SH-SY5Y (cell line): Measurements from ENCODE around the gene RTP2.

Source experiments
- GATA2 ChIP-seq: IDR thresholded peaks from 2 replicates; pipeline ENCODE4 v1.6.1; 2011; ENCODE audit warnings: mild to moderate bottlenecking, low read depth, low read length
- GATA3 ChIP-seq: IDR thresholded peaks from 2 replicates; pipeline ENCODE4 v1.6.1; 2011; ENCODE audit warnings: low read depth, mild to moderate bottlenecking, low read length, moderate library complexity

DNA sequence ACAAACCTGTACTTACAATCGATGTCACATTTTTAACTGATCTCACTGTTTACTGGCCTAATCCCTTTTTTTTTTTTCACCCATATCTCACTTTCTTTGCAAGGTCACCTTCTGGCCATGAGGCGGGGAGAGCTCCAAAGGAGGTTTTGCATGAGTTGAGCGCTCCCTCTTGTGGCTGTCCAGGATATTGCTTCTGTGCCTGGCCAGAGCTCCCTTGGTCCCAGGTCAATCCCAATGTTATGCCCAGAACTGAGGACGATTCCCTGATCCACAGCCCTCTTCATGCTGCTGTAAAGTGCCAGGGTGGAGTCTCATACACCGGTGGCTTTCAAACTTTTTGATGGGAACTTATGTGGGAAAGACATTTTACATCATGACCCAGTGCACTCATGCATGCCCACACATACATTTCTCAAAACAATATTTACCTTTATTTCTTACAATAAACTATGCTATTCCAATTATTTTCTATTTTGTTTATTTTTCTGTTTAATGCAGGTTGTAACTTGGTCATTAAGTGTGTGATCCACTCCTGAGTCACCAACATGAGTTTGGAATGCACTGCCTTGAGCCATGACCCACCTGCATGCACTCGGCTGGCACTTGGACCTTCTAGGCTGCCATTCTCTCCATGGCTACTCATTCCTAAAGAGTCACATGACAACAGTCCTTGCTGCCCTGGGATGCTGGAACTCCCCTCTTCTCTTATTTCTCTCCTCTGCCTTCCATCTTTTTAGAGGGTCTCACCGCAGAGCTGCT lies 22.5 kb downstream of the RTP2 start:
- TF ChIP-seq GATA2 (no peak), GATA3 (no peak)
